Keratinocyte (primary cell): ENCODE data around the gene CMSS1. TPM values are rescaled to one million over a fixed set of nuclear protein-coding genes. Genes with fewer than 3 reads are reported as not detected.
"Not testable (repeated sequence)": the region's sequence is repeated elsewhere in the genome, so short reads cannot be mapped to it uniquely, and the experiment has no call there.

ENCODE experiments used
- DNase-seq: peaks from one replicate; pipeline ENCODE4 v3.0.0-alpha.2; 2011; ENCODE audit warnings: low read depth, missing footprints, low spot score
- FAIRE-seq: peaks from 2 replicates; lab custom pipeline; 2011; peaks lifted over from hg19 to GRCh38; lab: Jason Lieb, UNC
- H2AFZ ChIP-seq: 2 replicates; pipeline ENCODE4 v1.6.0; 2012; ENCODE audit warnings: low read length, control low read depth, inconsistent platforms; ENCODE audit not compliant: control insufficient read depth
- H3K27ac ChIP-seq: 2 replicates; pipeline ENCODE4 v1.5.1; 2011; ENCODE audit warnings: low read length; ENCODE audit not compliant: control insufficient read depth, insufficient read depth
- H3K27me3 ChIP-seq: 3 replicates; pipeline ENCODE4 v1.6.0; 2011; ENCODE audit warnings: low read length; ENCODE audit not compliant: control insufficient read depth, insufficient read depth; ENCODE audit errors: extremely low read depth
- H3K36me3 ChIP-seq, 2 experiments: 2 replicates in 1 of 2; 3 replicates in 1 of 2; pipeline ENCODE4 v1.5.1; 2011; ENCODE audit warnings: low read length in 2 of 2, mild to moderate bottlenecking in 1 of 2; ENCODE audit not compliant: control insufficient read depth in 2 of 2, insufficient read depth in 2 of 2; ENCODE audit errors: extremely low read depth in 1 of 2
- H3K4me1 ChIP-seq: 3 replicates; pipeline ENCODE4 v1.5.1; 2011; ENCODE audit warnings: low read length; ENCODE audit not compliant: control insufficient read depth, insufficient read depth; ENCODE audit errors: extremely low read depth
- H3K4me2 ChIP-seq: 3 replicates; pipeline ENCODE4 v1.6.0; 2011; ENCODE audit warnings: low read depth, low read length; ENCODE audit not compliant: control insufficient read depth, insufficient read depth; ENCODE audit errors: extremely low read depth
- H3K4me3 ChIP-seq, 3 experiments: fragments of 200-600 bp in 1 of 3; sonication (generic) in 1 of 3; 2 replicates in 2 of 3; 3 replicates in 1 of 3; pipeline ENCODE4 v1.5.1; 2011 to 2016; ENCODE audit warnings: low read length in 3 of 3, mild to moderate bottlenecking in 3 of 3, control low read depth in 2 of 3, inconsistent platforms in 1 of 3, low read depth in 1 of 3, mixed read lengths in 1 of 3, mixed run types in 1 of 3, moderate library complexity in 1 of 3; ENCODE audit not compliant: control insufficient read depth in 2 of 3, insufficient read depth in 2 of 3; ENCODE audit errors: extremely low read depth in 1 of 3
- H3K79me2 ChIP-seq: 2 replicates; pipeline ENCODE4 v1.6.0; 2012; ENCODE audit warnings: low read length; ENCODE audit not compliant: control insufficient read depth, insufficient read depth
- H3K9ac ChIP-seq: 3 replicates; pipeline ENCODE4 v1.6.0; 2011; ENCODE audit warnings: low read length; ENCODE audit not compliant: control insufficient read depth, insufficient read depth; ENCODE audit errors: extremely low read depth
- H3K9me1 ChIP-seq: 3 replicates; pipeline ENCODE4 v1.6.0; 2011; ENCODE audit warnings: low read length; ENCODE audit not compliant: control insufficient read depth, insufficient read depth; ENCODE audit errors: extremely low read depth
- H3K9me3 ChIP-seq: 2 replicates; pipeline ENCODE4 v1.5.1; 2012; ENCODE audit warnings: low read depth, low read length; ENCODE audit not compliant: control insufficient read depth
- H4K20me1 ChIP-seq: 3 replicates; pipeline ENCODE4 v1.6.0; 2011; ENCODE audit warnings: low read length; ENCODE audit not compliant: control insufficient read depth, insufficient read depth; ENCODE audit errors: extremely low read depth
- CTCF ChIP-seq, 3 experiments: IDR thresholded peaks in 1 of 3; conservative IDR thresholded peaks in 1 of 3; optimal IDR thresholded peaks in 1 of 3; 2 replicates in 2 of 3; 3 replicates in 1 of 3; pipeline versions ENCODE3 to v1.5.1; 2011; ENCODE audit warnings: low read length in 3 of 3, mild to moderate bottlenecking in 3 of 3, moderate library complexity in 2 of 3, control low read depth in 1 of 3, inconsistent platforms in 1 of 3; ENCODE audit not compliant: insufficient read depth in 2 of 3; ENCODE audit errors: extremely low read depth in 1 of 3
- EZH2 ChIP-seq: IDR thresholded peaks from one replicate; pipeline ENCODE4 v1.6.1; 2012; ENCODE audit warnings: inconsistent platforms, mild to moderate bottlenecking, low read length, moderate library complexity
- dilution Hi-C: fragments of 300-500 bp; cut with MboI; formaldehyde crosslinking; loops from one replicate; pipeline ENCODE4 v1.7.0; 2020; ENCODE audit warnings: low sequenced_read_pairs; ENCODE audit not compliant: extremely low pct_ligation_motif_present
- polyA plus RNA-seq, 5 experiments: library from polyadenylated mRNA; depleted of rRNA in 3 of 5; stranded (reverse) in 3 of 5; stranded (forward) in 1 of 5; unstranded in 1 of 5; fragments of >200 nt; gene quantifications; 1 replicate in 1 of 5; 2 replicates in 3 of 5; 3 replicates in 1 of 5; pipeline versions ENCODE4 v1.2.1 to v1.2.3, GENCODE V29; 2011 to 2012; ENCODE audit warnings: missing spikeins in 2 of 5, low read depth in 1 of 5, low replicate concordance in 1 of 5

The CMSS1 gene
- polyA plus RNA-seq, 1 donor (not counting 4 experiments of a cell fraction or from before 2014, with no cell fraction given): 37.2 TPM

- dilution Hi-C loops: no loop called here
These were observed 230.6 kb downstream of the CMSS1 start for GRCh38 chr3:100048248-100048647.

GRCh38 chr3:100051513-100051912 lies 233.9 kb downstream of the CMSS1 start:
- H3K36me3 ChIP-seq, H3K9me1 ChIP-seq, H3K4me3 ChIP-seq, H3K4me2 ChIP-seq, H3K9me3 ChIP-seq, H3K9ac ChIP-seq, H4K20me1 ChIP-seq, dilution Hi-C loops, FAIRE-seq, H3K27ac ChIP-seq, H3K79me2 ChIP-seq, H3K27me3 ChIP-seq, H2AFZ ChIP-seq, DNase-seq: not testable (repeated sequence)
- peaks cover 20% of the 10 kb centered on the region for H3K4me1 ChIP-seq

More at GRCh38 chr3:100048248-100048647, 230.6 kb downstream of the CMSS1 start:
- TF ChIP-seq EZH2 (no peak), CTCF (optimal IDR thresholded peaks at IDR 0.05 in 1 of 3, IDR thresholded peaks at IDR 0.05 in 1 of 3, conservative IDR thresholded peaks at IDR 0.05 in 1 of 3; ENCODE audit: extremely low read depth in 1 of 3, insufficient read depth in 2 of 3, low read length in 3 of 3) (no peak)
- H3K4me2 ChIP-seq: peak overlapping the region; percentile 55
- no peaks in the 10 kb centered on the region for H3K36me3 ChIP-seq
- peaks cover 27% of the 10 kb centered on the region for H3K4me1 ChIP-seq
- DNase-seq: no peak
- H3K4me3 ChIP-seq: no peak overlapping the region
- no peaks in the 10 kb centered on the region for H3K9me3 ChIP-seq
- peak overlapping the region; percentile 74 for H3K27ac ChIP-seq
- H3K79me2 ChIP-seq: no peaks in the 10 kb centered on the region
- H4K20me1 ChIP-seq: no peaks in the 10 kb centered on the region
- no peaks in the 10 kb centered on the region for H3K27me3 ChIP-seq
- no peaks in the 10 kb centered on the region for H3K9me1 ChIP-seq
- peak overlapping the region; percentile 22 for H3K9ac ChIP-seq
- peak; percentile 29 for FAIRE-seq
- H2AFZ ChIP-seq: no peak overlapping the region

- no peak overlapping the region for H3K4me2 ChIP-seq
- H2AFZ ChIP-seq: no peak overlapping the region
- H3K27ac ChIP-seq: no peak overlapping the region
- H4K20me1 ChIP-seq: no peaks in the 10 kb centered on the region
- FAIRE-seq (no peak), DNase-seq (no peak)
- no peaks in the 10 kb centered on the region for H3K9me1 ChIP-seq
- no peaks in the 10 kb centered on the region for H3K79me2 ChIP-seq
- dilution Hi-C loops: no loop called here
- no peaks in the 10 kb centered on the region for H3K36me3 ChIP-seq
- no peaks in the 10 kb centered on the region for H3K27me3 ChIP-seq
- no peak for TF ChIP-seq EZH2
- TF ChIP-seq CTCF (optimal IDR thresholded peaks at IDR 0.05 in 1 of 3, IDR thresholded peaks at IDR 0.05 in 1 of 3, conservative IDR thresholded peaks at IDR 0.05 in 1 of 3; ENCODE audit: extremely low read depth in 1 of 3, insufficient read depth in 2 of 3, low read length in 3 of 3): no peak
- no peaks in the 10 kb centered on the region for H3K9me3 ChIP-seq
- H3K9ac ChIP-seq: no peak overlapping the region
- H3K4me1 ChIP-seq: no peaks in the 10 kb centered on the region
- H3K4me3 ChIP-seq: no peak overlapping the region
These were observed 236.4 kb downstream of the CMSS1 start for GRCh38 chr3:100053951-100054620.
